Mesenteric fat pad (tissue), 1 donor: ENCODE results near the gene GNB5. TPM values are rescaled to one million over a fixed set of nuclear protein-coding genes. Genes with fewer than 3 reads are reported as not detected.
"Not testable (repeated sequence)": the region's sequence is repeated elsewhere in the genome, so short reads cannot be mapped to it uniquely, and the experiment has no call there.

Experiments used
- DNase-seq: peaks from one replicate; pipeline ENCODE4 v3.0.0-alpha.2; 2020; ENCODE audit warnings: low spot score
- total RNA-seq: library from RNA; stranded (reverse); fragmentation: NEBNext Ultra II Directional; extraction: Animal tissue kit (Norgen Biotek cat#: 25700); gene quantifications from one replicate; pipeline ENCODE4 v1.2.1, GENCODE V29; 2021
- donor health status: DM: yes; HTN: yes; CAD: no.

The GNB5 gene
- total RNA-seq, 1 donor from 2014 or later: 8.9 TPM

DNA sequence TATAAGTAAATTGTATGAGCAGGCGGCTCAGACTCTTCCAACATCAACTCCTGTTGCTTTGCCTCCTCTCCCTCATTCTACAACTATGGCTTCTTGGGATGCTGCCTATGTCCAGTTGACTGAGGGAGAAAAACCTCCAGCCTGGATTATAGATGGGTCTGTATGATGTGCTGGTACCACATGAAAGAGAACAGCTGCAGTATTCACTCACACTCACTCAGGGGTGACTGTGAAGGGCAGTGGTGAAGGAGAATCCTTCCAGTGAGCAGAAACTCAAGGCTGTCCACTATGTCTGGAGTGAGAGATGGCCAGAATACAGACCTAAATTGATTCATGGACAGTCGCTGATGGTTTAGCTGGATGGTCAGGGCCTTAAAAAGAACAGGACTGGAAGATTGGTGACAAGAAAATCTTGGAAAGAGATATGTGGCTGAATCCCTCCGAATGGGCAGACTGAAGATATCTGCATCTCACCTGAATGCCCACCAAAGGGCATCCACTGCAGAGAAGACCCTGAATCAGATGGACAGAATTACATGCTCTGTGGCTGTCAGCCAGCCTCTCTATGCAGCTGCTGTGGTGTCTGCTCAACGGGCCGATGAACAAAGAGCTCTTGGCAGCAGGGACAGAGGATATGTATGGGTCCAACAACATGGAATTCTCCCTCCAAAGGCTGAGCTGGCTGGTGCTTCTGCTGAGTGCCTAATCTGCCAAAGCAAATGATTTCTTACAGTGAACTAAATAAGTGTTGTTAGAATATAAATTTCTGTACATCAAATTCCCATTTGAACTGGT lies 76.7 kb downstream of the GNB5 start:
- DNase-seq: no peak

DNA sequence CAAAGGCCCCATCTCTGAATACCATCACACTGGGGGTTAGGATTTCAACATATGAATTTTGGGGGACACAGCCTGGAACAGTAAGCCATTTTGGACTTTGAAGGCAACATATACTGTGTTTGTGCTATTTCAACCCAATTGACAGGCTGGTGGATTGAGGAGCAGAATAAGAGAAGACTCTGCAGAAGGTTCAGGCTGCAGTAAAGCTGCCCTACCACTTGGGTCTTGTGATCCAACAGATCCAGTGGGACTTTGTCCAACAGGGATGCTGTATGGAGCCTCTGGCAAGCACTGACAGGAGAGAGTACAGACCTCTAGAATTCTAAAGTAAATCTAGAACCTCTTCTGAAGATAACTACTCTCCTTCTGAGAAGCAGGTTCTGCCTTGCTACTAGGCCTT lies 77.5 kb downstream of the GNB5 start:
- DNase-seq: no peak

DNA sequence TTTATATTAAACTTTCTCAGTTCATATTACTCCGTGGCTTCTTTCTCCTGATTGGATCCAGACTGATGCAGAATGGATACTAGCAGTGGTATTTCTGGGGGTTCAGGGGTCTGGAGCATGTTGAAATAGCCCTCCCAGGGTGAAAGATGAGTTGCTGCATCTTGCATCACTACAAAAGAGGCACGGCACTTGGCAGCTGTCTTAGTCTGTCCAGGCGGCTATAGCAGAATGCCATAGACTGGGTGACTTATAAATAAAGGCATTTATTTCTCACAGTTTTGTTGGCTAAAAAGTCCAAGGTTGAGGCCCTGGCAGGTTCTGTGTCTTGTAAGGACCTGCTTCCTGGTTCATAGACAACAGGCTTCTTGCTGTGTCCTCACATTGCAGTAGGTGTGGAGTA lies 78.0 kb downstream of the GNB5 start:
- no peak for DNase-seq

DNA sequence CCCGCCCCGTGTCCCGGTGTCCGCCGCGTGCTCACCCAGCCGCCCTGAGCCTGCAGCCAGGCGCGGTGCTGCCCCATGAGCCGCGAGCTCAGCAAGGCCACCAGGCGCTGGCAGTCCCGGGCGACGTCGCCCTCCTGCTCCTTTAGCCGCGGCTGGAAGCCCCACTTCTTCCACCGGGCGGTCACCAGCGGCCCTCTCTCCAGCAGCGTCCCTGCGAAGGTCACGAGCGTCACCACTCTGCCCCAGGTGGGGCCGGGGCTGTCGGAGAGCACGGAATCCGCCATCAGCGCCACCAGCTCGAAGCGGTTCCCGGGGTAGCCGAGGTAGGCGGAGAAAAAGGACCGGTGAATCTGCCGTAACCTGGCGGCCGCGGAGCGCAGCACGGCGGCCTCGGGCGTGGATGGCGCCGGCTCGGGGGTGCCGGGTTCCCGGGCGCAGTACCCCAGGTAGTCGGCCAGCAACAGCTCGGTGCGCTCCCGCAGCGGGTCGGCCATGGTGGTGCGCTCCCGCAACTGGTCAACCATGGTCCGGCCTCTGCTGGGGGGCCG lies 78.9 kb downstream of the GNB5 start:
- DNase-seq: no peak

GRCh38 chr15:52111517-52112202 lies 79.5 kb downstream of the GNB5 start:
- no peak for DNase-seq

- no peak for DNase-seq
These were observed 81.4 kb downstream of the GNB5 start for GRCh38 chr15:52109559-52110451.

DNA sequence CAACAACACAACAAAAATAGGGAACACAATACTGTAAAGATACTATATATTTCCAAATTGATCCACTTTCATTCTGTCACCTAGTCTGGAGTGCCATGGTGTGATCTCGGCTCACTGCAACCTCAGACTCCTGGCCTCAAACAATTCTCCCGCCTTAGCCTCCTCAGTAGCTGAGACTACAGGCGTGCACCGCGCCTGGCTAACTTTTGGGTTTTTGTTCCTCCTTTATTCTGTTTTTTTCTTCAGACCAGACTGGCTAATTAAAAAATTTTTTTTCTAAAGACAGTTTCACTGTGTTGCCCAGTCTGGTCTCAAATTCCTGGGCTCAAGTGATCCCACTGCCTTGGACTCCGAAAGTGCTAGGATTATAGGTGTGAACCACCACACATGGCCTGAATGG lies 84.0 kb downstream of the GNB5 start:
- DNase-seq: no peak

- no peak for DNase-seq
These were observed 84.6 kb downstream of the GNB5 start for GRCh38 chr15:52106641-52107040.

GRCh38 chr15:52105846-52106245 lies 85.3 kb downstream of the GNB5 start:
- no peak for DNase-seq

GRCh38 chr15:52104532-52105004 lies 86.6 kb downstream of the GNB5 start:
- DNase-seq: no peak

DNA sequence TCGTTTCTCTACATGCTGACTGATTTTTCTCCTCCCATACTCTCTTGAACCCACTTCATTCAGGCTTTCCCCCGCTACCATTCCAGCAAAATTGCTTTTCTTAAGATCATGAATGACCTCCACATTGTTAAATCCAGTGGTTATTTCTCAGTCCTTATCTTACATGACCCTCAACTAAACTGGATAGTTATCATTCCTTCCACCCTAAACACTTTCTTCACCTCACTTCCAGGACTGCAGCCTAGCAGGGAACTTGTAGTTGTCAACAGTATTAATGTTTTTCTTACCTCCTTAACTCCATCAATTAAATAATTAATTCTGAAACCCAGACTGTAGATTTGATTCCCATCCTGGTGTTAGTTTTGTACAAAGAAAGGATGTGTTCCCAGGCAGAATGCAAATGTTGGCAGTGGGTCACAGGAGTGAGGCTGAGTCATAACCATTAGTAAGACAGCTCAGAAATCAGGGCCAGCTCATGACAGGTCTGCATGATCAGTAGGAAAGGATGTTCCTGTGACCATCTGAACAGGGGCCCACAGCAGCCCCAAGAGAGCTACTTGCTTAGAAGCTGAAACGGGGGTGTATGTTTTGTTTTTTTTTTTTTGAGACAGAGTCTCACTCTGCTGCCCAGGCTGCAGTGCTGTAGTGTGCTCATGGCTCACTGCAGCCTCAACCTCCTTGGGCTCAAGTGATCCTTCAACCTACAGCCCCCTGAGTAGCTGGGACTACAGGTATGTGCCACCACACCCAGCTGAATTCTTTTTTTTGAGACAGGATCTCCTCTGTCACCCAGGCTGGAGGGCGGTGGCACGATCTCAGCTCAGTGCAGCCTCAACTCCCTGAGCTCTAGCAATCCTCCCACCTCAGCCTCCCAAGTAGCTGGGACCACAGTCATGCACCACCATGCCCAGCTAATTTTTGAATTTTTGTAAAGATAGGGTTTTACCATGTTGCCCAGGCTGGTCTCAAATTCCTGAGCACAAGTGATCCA lies 87.7 kb downstream of the GNB5 start:
- DNase-seq: no peak

GRCh38 chr15:52102463-52102862 lies 88.7 kb downstream of the GNB5 start:
- DNase-seq: no peak

- DNase-seq: no peak
These were observed 89.5 kb downstream of the GNB5 start for GRCh38 chr15:52101542-52102323.

GRCh38 chr15:52100807-52101442 lies 90.3 kb downstream of the GNB5 start:
- DNase-seq: no peak

GRCh38 chr15:52099651-52100272 lies 91.4 kb downstream of the GNB5 start:
- DNase-seq: no peak

- no peak for DNase-seq
These were observed 92.9 kb downstream of the GNB5 start for GRCh38 chr15:52098323-52098722.

- no peak for DNase-seq
These were observed 94.0 kb downstream of the GNB5 start for GRCh38 chr15:52097180-52097579.

DNA sequence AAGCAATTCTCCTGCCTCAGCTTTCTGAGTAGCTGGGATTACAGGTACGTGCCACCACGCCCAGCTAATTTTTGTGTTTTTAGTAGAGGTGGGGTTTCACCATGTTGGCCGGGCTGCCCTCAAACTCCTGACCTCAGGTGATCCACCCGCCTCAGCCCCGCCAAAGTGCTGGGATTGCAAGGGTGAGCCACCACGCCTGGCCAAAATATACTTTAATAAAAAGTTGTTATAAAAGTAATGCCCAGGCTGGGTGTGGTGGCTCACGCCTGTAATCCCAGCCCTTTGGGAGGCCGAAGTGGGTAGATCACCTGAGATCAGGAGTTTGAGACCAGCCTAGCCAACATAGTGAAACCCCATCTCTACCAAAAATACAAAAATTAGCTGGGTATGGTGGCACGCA lies 94.7 kb downstream of the GNB5 start:
- not testable (repeated sequence) for DNase-seq
